Mesendoderm (in vitro differentiated cells): ENCODE data around the gene KCNJ6.

ENCODE experiments used
- DNase-seq: peaks from one replicate; pipeline ENCODE4 v3.0.0; 2013
- H2AK5ac ChIP-seq: 2 replicates; pipeline ENCODE4 v1.6.1; 2013; ENCODE audit warnings: low read length, inconsistent platforms
- H2BK120ac ChIP-seq: 2 replicates; pipeline ENCODE4 v1.6.1; 2013; ENCODE audit warnings: low read depth, mild to moderate bottlenecking, low read length, moderate library complexity, mixed read lengths
- H2BK15ac ChIP-seq: replicated peaks from 2 replicates; pipeline ENCODE4 v1.6.1; 2013; ENCODE audit warnings: low read depth, mild to moderate bottlenecking, moderate library complexity
- H2BK5ac ChIP-seq: 2 replicates; pipeline ENCODE4 v1.6.1; 2013; ENCODE audit warnings: low read length, inconsistent platforms
- H3K18ac ChIP-seq: 2 replicates; pipeline ENCODE4 v1.6.1; 2013; ENCODE audit warnings: mild to moderate bottlenecking, low read length, mixed read lengths
- H3K23ac ChIP-seq: one replicate; pipeline ENCODE4 v1.6.1; 2013; ENCODE audit warnings: low read length
- H3K27ac ChIP-seq: 2 replicates; pipeline ENCODE4 v1.5.1; 2013; ENCODE audit warnings: low read depth, mild to moderate bottlenecking, inconsistent platforms, low read length, moderate library complexity
- H3K27me3 ChIP-seq: 2 replicates; pipeline ENCODE4 v1.6.1; 2013; ENCODE audit warnings: low read length, control low read depth, mild to moderate bottlenecking, inconsistent platforms; ENCODE audit not compliant: insufficient read depth, poor library complexity
- H3K36me3 ChIP-seq: 2 replicates; pipeline ENCODE4 v1.6.1; 2013; ENCODE audit warnings: low read length, inconsistent platforms; ENCODE audit not compliant: control insufficient read depth, insufficient read depth
- H3K4ac ChIP-seq: one replicate; pipeline ENCODE4 v1.6.1; 2013; ENCODE audit warnings: low read depth, mild to moderate bottlenecking, low read length, moderate library complexity
- H3K4me1 ChIP-seq: 2 replicates; pipeline ENCODE4 v1.6.1; 2013; ENCODE audit warnings: low read depth, low read length, inconsistent platforms; ENCODE audit not compliant: control insufficient read depth
- H3K4me2 ChIP-seq: 2 replicates; pipeline ENCODE4 v1.6.1; 2013; ENCODE audit warnings: low read length
- H3K4me3 ChIP-seq: 2 replicates; pipeline ENCODE4 v1.5.1; 2013; ENCODE audit warnings: mild to moderate bottlenecking, low read length
- H3K56ac ChIP-seq: one replicate; pipeline ENCODE4 v1.6.1; 2013; ENCODE audit warnings: low read length
- H3K79me1 ChIP-seq: 2 replicates; pipeline ENCODE4 v1.6.1; 2013; ENCODE audit warnings: low read length, inconsistent platforms
- H3K79me2 ChIP-seq: 2 replicates; pipeline ENCODE4 v1.6.1; 2013; ENCODE audit warnings: mild to moderate bottlenecking, low read length; ENCODE audit not compliant: control insufficient read depth, insufficient read depth
- H3K9ac ChIP-seq: 2 replicates; pipeline ENCODE4 v1.6.1; 2013; ENCODE audit warnings: low read length, inconsistent platforms
- H4K5ac ChIP-seq: one replicate; pipeline ENCODE4 v1.6.1; 2013; ENCODE audit warnings: low read length
- H4K8ac ChIP-seq: one replicate; pipeline ENCODE4 v1.6.1; 2013; ENCODE audit warnings: low read depth, mild to moderate bottlenecking, control low read depth, low read length, moderate library complexity
- WGBS: extraction: QIAGEN DNeasy Blood & Tissue Kit; methylation state at CpG from one replicate; pipeline ENCODE4 v1.1.7; 2013; ENCODE audit warnings: low lambda C conversion rate, missing lambda C conversion rate; ENCODE audit not compliant: insufficient coverage; ENCODE audit errors: extremely low coverage; 5-methylcytosine and 5-hydroxymethylcytosine counted together

The KCNJ6 gene

DNA sequence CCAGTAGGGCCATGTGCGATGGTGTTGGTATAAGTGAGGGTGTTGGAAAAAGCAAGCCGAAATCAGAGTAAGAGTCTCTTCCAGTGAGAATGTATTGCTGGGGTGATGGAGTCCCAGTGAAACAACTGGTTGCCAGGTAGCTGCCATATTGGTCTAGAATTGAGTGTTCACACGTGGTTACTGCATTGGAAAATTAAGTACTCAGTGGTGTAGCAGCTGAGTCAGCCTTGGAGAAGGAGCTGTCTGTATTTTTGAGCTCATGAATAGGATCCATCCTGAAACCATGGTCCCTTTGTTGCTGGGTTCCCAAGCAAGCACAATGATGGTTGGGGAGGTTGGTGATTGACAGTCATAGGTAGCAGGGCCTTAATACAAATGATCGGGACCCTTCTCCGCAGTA, 314.3 kb downstream of the KCNJ6 start:
- H3K27ac ChIP-seq = no peak overlapping the region
- no peak for DNase-seq
- no peak overlapping the region for H4K5ac ChIP-seq
- peak overlapping the region; percentile 66 for H2AK5ac ChIP-seq
- no peak overlapping the region for H3K56ac ChIP-seq
- H3K23ac ChIP-seq = no peak overlapping the region
- no peak overlapping the region for H3K9ac ChIP-seq
- no peak overlapping the region for H3K4me2 ChIP-seq
- no peak overlapping the region for H3K4me3 ChIP-seq
- peaks cover 7% of the 10 kb centered on the region for H3K4me1 ChIP-seq
- no peaks in the 10 kb centered on the region for H3K36me3 ChIP-seq
- H2BK120ac ChIP-seq = no peak overlapping the region
- no CpG with 5 or more reads among the region's 5 CpGs for WGBS
- H3K27me3 ChIP-seq = no peaks in the 10 kb centered on the region
- no peaks in the 10 kb centered on the region for H3K79me2 ChIP-seq
- no peak overlapping the region for H3K18ac ChIP-seq
- no peak overlapping the region for H2BK5ac ChIP-seq
- H2BK15ac ChIP-seq = no peak overlapping the region
- no peak overlapping the region for H3K4ac ChIP-seq
- no peak overlapping the region for H4K8ac ChIP-seq
- H3K79me1 ChIP-seq = no peaks in the 10 kb centered on the region

DNA sequence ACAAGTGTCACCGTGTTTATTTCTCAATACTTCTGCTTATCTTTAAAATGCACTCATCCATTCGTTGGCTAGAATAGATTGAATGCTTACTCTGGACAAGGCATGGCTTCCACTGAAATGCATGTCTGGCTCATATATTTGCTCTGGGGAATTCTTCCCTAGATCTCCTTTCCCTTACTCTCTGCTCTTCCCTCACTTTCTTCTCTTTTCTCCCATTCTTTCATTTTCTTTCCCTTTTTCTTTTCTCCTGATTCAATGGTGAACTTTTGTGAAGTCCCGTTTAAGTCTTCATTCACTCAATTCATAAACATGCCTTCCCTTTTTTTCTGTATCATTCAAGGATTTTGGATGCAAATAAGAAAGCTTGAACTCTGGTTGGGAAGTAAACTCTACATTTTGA, 315.2 kb downstream of the KCNJ6 start:
- H3K36me3 ChIP-seq = no peaks in the 10 kb centered on the region

DNA sequence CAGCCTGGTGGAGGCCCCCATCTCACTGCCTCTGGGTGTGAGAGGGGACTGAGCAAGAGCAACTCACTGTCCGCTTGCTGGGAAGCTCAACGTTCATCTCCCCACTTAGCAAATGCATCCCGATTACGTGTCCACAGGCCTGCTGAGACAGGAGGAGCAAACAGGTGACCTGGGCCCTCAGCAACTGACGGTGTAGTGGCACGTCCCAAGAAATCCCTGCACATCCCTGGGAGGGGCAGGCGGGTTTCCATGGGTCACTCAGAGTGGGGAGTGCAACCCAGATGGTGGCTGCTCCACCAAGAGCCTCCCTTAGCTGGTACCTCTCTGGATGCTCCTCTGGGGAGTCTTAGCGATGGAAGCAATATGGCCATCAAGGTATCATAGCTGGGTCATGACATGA, 320.3 kb downstream of the KCNJ6 start:
- Histone ChIP-seq H3K9ac (no peak overlapping the region), H3K23ac (no peak overlapping the region), H3K27ac (no peak overlapping the region), H3K4me1 (peaks cover 21% of the 10 kb centered on the region), H2BK15ac (no peak overlapping the region), H3K4me3 (no peak overlapping the region), H2BK120ac (no peak overlapping the region), H3K4ac (no peak overlapping the region), H3K4me2 (no peak overlapping the region), H3K56ac (peak overlapping the region; percentile 65), H4K5ac (no peak overlapping the region), H4K8ac (no peak overlapping the region), H3K27me3 (no peaks in the 10 kb centered on the region), H3K79me1 (no peaks in the 10 kb centered on the region), H3K18ac (no peak overlapping the region), H2BK5ac (no peak overlapping the region), H3K36me3 (no peaks in the 10 kb centered on the region), H3K79me2 (peaks cover 4% of the 10 kb centered on the region), H2AK5ac (peak overlapping the region; percentile 97)
- no CpG with 5 or more reads among the region's 8 CpGs for WGBS
- no peak for DNase-seq

More for the DNA sequence above, 315.2 kb downstream of the KCNJ6 start:
- peaks cover 7% of the 10 kb centered on the region for H3K4me1 ChIP-seq
- H3K9ac ChIP-seq = no peak overlapping the region
- no CpG with 5 or more reads among the region's 3 CpGs for WGBS
- H3K4me2 ChIP-seq = no peak overlapping the region
- H3K27ac ChIP-seq = no peak overlapping the region
- no peak overlapping the region for H2BK120ac ChIP-seq
- no peaks in the 10 kb centered on the region for H3K27me3 ChIP-seq
- H3K79me2 ChIP-seq = no peaks in the 10 kb centered on the region
- H4K5ac ChIP-seq = no peak overlapping the region
- H3K18ac ChIP-seq = no peak overlapping the region
- no peak overlapping the region for H4K8ac ChIP-seq
- no peak overlapping the region for H3K4me3 ChIP-seq
- peak overlapping the region; percentile 65 for H2BK5ac ChIP-seq
- no peaks in the 10 kb centered on the region for H3K79me1 ChIP-seq
- no peak overlapping the region for H2BK15ac ChIP-seq
- H2AK5ac ChIP-seq = no peak overlapping the region
- no peak overlapping the region for H3K4ac ChIP-seq
- H3K56ac ChIP-seq = peak overlapping the region; percentile 46
- DNase-seq = no peak
- H3K23ac ChIP-seq = no peak overlapping the region

DNA sequence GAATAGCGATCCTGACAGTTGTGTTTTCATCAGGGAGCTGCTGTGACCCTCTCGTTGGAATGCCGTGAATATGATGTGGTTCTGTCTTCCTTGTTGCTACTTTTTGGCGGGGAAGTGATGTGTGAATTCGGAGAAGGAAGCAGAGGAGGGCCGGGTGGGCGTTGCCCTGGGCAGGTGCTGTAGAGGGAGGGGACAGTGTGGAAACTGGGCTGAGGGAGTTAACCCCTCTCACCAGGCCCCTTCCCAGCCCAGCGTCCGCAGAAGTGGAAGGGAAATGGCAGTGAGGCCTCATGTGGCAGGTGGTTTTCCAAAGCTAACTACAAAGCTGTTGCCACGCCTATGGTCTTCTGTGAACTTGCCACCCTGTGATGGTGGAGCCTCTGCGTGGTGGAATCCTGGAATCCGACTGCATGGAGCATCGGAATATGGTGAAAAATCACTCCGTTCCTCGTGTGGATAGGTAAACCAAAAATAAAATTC, 321.7 kb downstream of the KCNJ6 start:
- no CpG with 5 or more reads among the region's 15 CpGs for WGBS
- H4K5ac ChIP-seq = no peak overlapping the region
- peak overlapping the region; percentile 96 for H2BK5ac ChIP-seq
- peak overlapping the region; percentile 98 for H3K18ac ChIP-seq
- H3K9ac ChIP-seq = peak overlapping the region; percentile 44
- no peaks in the 10 kb centered on the region for H3K79me1 ChIP-seq
- peak overlapping the region; percentile 86 for H3K56ac ChIP-seq
- no peak overlapping the region for H3K4me3 ChIP-seq
- peaks cover 15% of the 10 kb centered on the region for H3K4me1 ChIP-seq
- H2AK5ac ChIP-seq = peak overlapping the region; percentile 85
- peaks cover 11% of the 10 kb centered on the region for H3K79me2 ChIP-seq
- H2BK120ac ChIP-seq = peak overlapping the region; percentile 0
- no peak overlapping the region for H4K8ac ChIP-seq
- H3K4me2 ChIP-seq = no peak overlapping the region
- H3K4ac ChIP-seq = peak overlapping the region; percentile 93
- H3K27ac ChIP-seq = peak overlapping the region; percentile 100
- no peak for DNase-seq
- H3K23ac ChIP-seq = peak overlapping the region; percentile 32
- peak overlapping the region; percentile 10 for H2BK15ac ChIP-seq
- no peaks in the 10 kb centered on the region for H3K36me3 ChIP-seq
- H3K27me3 ChIP-seq = no peaks in the 10 kb centered on the region

DNA sequence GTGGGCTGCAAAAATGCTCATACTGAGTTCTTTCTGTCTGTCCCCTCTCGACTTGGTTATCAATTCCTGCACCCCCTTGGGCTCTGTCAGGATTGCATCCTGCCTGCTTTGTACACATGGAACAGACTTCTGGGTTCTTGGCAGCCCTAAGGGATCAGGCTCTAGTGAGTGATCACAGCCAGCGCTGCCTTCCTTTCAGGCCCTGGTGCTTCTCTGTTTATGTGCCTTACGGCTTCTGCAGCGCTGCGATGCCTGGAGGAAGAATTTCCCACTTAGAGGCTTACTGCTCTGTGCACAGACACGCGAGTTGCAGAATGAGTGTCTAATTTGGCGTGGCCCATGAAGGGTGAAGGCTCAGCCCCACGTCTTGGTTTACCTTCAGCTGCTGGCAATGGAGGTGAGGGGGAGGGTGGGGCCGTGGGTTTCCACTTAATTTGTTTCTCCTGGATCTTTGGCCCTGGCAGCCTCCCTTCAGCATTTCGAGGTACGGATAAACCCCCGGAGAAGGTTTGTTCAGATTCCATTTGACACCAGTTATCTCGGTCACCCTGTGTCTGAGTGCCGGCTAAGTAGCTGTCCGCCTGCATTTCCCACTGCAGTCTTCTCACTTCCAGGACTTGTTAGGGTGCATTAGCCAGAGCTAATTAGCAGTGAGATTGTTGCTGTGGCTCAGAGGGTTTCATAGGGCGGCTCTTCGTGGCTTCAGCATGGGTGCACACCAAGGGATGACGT, 322.4 kb downstream of the KCNJ6 start:
- peak overlapping the region; percentile 100 for H3K27ac ChIP-seq
- peak overlapping the region; percentile 93 for H3K4ac ChIP-seq
- H2BK120ac ChIP-seq = peak overlapping the region; percentile 85
- H2AK5ac ChIP-seq = peak overlapping the region; percentile 85
- H3K79me2 ChIP-seq = peaks cover 14% of the 10 kb centered on the region
- no CpG with 5 or more reads among the region's 19 CpGs for WGBS
- no peaks in the 10 kb centered on the region for H3K27me3 ChIP-seq
- peak overlapping the region; percentile 96 for H2BK5ac ChIP-seq
- H3K4me1 ChIP-seq = peaks cover 16% of the 10 kb centered on the region
- no peaks in the 10 kb centered on the region for H3K36me3 ChIP-seq
- no peak overlapping the region for H3K4me2 ChIP-seq
- peak overlapping the region; percentile 32 for H3K23ac ChIP-seq
- H3K18ac ChIP-seq = peak overlapping the region; percentile 98
- H2BK15ac ChIP-seq = no peak overlapping the region
- peak overlapping the region; percentile 44 for H3K9ac ChIP-seq
- peak overlapping the region; percentile 86 for H3K56ac ChIP-seq
- H3K4me3 ChIP-seq = no peak overlapping the region
- peak overlapping the region; percentile 17 for H4K5ac ChIP-seq
- no peaks in the 10 kb centered on the region for H3K79me1 ChIP-seq
- DNase-seq = peak; percentile 72
- H4K8ac ChIP-seq = no peak overlapping the region
